HT1080 (cell line): ENCODE measurements around the gene NLRC5. TPM values are rescaled to one million over a fixed set of nuclear protein-coding genes. Genes with fewer than 3 reads are reported as not detected.
"Not testable (repeated sequence)": the region's sequence is repeated elsewhere in the genome, so short reads cannot be mapped to it uniquely, and the experiment has no call there.

Experiments
- DNase-seq: peaks from one replicate; pipeline ENCODE4 v3.0.0-alpha.2; 2015; ENCODE audit warnings: low read depth
- total RNA-seq: library from RNA; depleted of rRNA; stranded (reverse); fragments of >200 nt; shearing (Covaris generic); gene quantifications from 2 replicates; pipeline ENCODE4 v1.2.3, GENCODE V29; 2014

The NLRC5 gene
- total RNA-seq, 1 experiment from 2014 or later, result 14.3 TPM

DNA sequence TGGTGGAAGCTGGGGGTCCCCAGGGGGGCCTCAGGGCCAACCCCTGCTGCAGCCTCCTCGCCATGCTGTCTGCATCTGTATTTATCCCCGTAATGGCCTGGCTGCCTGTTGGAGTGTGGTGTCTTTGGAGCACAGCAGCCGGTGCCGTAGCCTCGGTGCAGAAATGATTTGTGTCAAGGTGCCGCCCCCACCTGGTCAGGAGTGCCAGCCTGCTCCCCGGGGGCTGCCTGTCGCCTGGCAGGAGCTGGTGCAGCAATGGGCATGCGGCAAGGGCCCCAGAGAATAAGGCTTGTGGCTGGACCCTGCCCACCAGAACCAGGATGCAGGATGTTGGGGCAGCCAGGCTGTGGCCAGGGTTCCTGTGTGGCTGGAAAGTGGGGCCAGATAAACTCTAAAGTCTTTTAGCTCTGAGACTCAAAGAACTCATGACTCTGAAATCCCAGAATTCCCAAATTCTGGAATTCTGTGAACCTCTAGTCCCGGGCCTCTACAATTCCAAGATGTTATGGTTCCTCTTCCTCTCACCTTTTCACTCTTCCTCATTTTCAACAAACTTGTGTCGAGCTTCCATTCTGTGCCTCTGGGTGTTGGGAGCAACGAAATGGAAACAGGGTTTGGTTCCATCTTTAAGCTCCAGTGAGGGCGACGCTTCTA, 109.0 kb downstream of the NLRC5 start:
- DNase-seq, result no peak

DNA sequence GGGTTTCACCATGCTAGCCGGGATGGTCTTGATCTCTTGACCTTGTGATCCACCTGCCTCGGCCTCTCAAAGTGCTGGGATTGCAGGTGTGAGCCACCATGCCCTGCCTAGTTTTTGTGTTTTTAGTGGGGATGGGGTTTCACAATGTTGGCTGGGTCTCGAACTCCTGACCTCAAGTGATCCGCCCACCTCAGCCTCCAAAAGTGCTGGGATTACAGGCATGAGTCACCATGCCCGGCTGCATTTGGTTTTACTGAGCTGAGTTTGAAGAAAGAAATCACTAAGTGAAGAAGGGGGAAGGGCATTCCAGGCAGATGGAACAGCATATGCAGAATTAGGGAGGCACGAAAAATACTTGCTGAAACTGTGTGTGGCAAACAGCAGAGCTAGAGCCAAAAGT, 110.6 kb downstream of the NLRC5 start:
- peak; percentile 69 for DNase-seq

DNA sequence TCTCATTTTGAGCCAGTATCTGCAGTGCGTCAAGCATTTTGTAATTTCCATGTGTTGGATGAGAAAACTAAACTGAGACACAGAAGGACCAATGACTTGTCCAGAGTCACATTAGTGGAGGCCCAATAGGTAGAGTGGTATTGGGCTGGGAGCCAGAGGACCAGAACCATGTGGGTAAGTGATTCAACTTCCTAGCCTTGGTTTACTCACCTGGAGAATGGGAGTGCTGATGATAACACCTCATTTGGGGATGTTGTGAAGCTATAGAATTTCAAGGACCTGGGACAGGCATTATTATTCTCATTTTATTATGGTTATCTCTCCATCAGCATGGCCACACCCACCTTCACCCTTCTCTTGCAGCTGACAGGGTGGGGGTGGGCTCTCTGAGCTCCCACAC, 111.1 kb downstream of the NLRC5 start:
- DNase-seq, result no peak

DNA sequence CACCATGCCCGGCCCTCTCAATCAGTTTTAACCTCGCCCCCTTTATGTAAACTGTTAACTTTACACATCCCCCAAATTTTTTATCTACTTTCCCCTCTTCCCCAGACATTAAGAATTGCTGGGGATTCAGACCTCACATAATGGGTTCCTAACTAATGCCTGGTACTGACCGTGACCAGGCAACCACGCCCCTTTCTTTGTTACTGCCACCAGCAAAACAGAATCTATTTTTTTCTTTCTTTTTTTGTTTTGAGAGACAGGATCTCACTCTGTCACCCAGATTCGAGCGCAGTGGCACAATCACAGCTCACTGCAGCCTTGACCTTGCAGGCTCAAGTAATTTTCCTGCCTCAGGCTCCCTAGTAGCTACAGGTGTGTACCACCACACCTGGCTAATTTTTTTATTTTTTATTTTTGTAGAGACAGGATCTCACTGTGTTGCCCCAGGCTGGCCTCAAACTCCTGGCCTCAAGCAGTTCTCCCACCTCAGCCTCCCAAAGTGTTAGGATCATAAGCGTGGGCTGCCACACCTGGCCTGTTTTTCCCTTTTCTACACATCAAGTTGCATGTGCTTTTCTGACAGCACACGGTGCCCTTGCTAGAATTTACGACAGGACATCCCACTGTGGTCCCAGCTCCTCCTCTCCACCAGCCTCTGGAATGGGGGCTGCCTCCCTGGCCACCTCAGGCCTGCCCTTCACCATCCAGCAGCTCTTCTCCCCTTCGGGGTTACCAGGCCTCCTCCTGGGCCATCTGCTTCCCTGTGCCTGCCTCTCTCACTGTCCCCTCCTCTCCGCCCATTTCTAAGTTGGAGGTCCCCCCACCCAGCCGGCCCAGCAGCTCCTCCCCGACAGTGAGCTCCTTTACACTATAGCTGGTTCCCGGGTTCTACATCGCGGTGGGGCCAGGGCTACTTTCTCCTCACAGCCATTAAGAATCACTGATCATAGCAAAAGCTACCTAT, 113.8 kb downstream of the NLRC5 start:
- no peak for DNase-seq

DNA sequence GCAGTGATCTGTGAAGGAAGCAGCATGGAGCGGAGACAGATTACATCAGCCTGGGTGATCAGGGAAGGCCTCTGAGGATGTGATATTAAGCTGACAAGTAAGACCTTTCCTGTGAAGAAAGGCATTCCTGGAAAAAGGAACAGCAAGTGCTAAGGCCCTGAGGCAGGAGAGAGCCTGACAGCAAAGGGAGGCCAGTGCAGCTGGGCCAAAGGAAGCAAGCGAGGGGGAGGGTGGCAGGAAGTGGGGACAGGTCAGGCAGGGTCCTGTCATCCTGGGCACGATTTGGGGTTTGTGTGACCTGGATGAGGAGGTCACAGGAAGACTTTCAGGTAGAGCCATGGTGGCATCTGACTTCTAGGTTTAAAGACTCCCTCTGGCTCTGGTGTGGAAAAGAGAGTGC, 115.3 kb downstream of the NLRC5 start:
- DNase-seq, result no peak

DNA sequence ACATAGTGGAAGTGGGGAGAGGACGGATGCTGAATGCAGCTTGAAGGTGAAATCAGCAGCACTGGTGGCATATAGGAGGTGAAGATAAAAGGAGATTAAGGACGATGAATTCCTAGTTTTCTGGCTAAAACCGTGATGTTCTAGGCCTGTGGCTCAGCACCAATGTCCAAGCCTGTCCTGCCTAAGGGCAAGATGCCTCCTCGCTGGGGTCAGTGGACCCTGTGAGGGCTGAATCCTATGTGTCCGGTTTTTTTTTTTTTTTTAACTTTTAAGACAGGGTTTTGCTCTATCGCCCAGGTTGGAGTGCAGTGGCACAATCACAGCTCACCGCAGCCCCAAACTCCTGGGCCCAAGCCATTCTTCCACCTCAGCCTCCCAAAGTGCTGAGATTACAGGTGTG, 115.8 kb downstream of the NLRC5 start:
- DNase-seq, result no peak

DNA sequence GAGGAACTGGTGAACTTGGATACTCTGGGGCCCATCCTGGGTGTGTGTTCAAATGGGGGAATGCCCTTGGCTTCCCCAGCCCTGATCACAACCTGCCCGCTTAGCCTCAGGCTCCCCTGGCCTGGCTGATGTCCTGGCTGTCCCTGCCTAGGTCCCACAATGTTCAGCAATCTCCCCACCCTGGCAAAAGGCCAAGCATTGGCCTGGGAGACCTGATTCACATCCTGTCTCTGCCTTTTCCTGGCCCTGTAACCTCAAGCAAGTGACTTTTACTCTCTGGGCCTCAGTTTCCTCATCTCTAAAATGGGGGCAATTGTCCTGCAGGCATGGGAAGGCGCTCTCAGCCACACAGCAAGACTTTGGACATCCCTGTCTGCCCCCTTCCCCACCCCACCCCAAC, 117.4 kb downstream of the NLRC5 start:
- peak; percentile 52 for DNase-seq

DNA sequence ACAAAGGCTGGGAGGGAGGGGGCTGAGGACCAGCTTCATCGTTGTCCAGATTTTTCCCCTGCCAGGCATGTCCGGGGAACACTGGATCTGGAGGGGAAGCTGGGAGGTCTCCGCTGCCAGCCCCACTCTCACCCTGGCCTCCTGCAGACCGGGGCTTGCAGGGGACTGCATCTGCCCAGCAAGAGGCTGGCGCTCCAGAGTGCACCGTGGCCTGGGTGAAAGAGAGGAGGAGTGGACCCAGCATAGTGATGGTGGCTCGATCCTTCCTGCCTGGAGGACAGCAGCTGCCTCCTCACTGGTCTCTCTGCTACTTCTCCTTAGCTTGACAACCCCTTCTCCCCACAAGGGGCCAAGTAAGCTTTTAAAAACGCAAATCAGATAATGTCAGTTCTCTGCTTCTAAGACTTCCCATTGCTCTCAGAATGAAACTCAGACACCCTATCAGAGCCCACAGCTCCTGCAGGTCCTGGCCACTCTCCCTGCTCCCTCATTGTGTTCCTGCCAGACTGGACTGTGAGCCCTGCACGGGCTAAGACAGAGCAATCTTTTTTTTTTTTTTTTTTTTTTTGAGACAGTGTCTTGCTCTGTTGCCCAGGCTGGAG, 118.1 kb downstream of the NLRC5 start:
- DNase-seq, result no peak

DNA sequence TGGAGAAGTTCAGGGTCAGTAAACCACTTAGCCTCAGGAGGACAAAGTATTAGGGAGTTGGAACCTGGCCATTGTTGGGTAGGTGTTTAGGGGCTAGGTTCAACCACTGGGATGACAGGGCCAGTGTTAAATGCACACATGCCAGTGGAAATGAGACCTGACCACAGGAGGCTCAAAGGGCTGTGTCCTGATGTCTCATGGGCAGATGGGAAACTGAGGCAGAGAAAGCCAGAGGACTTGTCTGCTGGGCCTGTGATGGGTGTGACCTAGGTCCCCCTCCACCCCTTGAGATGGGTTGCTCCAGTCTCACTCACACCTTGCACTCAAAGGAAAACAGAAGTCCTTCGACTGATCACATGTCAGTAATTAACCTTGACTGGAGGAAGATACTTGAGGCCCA, 119.1 kb downstream of the NLRC5 start:
- DNase-seq, result no peak

DNA sequence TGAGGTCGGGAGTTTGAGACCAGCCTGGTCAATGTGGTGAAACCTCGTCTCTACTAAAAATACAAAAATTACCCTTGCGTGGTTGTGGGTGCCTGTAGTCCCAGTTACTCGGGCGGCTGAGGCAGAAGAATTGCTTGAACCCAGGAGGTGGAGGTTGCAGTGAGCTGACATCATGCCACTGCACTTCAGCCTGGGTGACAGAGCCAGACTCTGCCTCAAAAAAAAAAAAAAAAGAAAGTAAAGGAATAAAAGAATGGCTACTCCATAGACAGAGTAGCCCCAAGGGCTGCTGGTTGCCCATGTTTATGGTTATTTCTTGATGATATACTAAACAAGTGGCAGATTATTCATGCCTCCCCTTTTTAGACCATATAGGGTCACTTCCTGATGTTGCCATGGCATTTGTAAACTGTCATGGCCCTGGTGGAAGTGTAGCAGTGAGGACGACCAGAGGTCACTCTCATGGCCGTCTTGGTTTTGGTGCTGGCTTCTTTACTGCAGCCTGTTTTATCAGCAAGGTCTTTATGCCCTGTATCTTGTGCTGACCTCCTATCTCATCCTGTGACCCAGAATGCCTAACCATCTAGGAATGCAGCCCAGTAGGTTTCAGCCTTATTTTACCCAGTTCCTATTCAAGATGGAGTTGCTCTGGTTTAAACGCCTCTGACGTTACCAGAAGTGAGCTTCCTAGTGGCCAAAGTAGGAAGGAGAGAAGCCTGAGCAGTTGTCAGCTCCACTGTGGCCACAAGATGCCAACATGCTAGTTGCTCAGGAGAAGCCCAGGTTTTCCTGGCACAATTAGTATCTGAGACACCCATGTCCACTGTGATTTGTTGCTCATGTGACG, 120.1 kb downstream of the NLRC5 start:
- not testable (repeated sequence) for DNase-seq

DNA sequence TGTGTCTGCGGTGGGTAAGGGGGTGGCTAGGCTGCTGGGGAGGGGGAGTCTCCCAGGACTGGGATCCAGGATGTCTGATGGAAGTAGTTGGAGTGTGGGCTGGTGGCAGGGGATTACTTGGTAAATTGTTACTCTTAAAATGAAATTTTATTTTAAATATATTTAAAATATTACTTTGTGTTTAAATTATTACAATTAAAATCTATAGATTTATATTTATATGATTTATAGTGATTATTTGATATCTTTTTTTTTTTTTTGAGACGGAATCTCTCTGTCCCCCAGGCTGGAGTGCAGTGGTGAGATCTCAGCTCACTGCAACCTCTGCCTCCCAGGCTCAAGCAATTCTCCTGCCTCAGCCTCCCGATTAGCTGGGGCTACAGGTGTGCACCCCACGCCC, 121.6 kb downstream of the NLRC5 start:
- DNase-seq, result no peak

DNA sequence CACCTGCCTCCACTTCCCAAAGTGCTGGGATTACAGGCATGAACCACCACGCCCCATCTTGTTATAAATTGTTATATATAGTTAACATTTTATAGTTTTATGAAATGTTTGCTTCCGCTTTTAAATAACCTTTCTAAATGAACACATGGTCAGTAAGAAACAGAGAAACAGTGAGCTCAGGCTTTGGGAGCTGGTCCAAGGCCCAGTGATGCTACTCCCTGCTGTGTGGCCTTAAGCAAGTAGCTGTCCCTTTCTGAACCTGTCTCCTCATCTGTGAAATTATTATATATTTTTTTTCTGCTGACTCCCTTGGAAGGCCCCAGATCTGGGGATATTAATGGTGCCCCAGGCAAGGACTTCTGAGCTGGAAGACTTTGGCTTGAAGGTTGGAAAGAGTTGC, 122.1 kb downstream of the NLRC5 start:
- no peak for DNase-seq

DNA sequence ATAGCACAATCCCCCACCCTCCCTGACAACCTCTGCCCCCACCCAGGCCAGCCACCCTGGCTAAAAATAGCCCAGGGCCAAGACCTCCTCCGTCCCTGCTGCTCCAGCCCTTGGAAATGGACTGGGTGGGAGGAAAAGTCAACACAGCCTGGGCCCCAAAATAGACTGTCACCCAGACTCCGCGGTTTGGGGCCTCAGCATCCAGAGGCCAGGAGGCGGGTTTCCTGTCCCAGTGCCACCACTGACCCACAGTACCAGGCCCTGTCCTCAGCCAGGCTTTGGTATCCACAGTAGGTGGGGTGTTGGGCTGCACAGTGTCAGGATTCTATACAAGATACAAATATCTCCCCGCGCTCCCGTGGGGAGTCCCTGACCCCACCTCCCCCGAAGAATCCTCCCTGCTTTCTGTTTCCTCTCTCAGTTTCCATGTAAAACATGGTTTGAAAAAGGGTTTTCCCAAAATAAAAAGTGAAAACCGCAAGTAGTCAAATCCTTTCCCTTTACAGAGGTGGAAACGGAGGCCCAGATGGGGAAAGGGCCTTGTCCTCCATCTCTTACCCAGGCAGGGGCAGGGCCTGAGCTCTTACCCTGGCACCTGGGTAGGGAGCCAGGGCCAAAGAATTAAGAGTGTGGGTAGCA, 123.2 kb downstream of the NLRC5 start:
- no peak for DNase-seq

DNA sequence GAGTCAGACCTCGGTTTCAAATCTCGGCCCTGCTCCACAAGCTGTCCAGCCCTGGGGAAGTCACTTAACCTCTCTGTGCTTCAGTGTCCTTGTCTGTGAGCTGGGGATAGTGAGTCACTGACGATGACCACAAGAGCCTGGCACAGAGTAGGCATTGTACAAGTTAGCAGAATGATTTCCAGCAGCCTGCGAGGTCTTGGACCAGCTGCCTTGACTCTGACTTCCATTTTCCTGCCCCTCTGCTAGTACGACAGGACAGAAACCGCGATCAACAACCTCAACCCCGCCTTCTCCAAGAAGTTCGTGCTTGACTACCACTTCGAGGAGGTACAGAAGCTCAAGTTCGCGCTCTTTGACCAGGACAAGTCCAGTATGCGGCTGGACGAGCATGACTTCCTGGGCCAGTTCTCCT, 123.7 kb downstream of the NLRC5 start:
- peak; percentile 61 for DNase-seq

DNA sequence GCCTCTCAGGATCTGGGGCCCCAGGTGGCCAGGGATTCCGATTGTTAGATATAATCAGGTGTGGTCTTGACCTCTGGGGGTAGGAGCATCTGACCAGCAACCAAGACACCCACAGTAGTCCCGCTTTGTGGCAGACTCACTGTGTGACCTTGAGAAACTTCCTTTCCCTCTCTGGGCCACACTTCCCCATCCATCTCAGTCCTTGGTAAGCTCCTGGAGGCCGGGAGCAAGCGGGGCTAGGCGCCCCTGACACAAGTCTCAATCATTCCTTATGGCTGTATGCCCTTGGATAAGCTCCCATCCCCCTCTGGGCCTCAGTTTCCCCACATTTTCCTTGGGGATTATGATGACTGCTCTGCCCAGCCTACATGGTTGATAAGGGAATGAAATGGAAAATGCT, 124.3 kb downstream of the NLRC5 start:
- DNase-seq, result no peak

DNA sequence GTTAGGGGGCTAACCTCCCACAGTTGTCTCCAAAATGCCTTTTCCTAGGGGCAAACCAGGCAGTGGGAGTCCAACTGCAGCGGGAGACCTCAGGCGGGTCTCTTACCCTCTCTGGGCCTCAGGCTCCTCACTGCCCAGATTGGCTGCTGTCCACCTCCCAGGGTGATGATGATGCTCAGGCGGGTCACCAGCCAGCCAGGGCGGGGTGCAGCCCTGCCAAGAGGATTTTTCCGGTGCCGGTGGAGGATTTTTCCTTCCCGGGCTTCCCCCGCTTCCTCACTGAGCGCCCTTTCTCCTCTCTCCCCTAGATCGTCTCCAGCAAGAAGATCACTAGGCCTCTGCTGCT, 125.8 kb downstream of the NLRC5 start:
- DNase-seq, result no peak

DNA sequence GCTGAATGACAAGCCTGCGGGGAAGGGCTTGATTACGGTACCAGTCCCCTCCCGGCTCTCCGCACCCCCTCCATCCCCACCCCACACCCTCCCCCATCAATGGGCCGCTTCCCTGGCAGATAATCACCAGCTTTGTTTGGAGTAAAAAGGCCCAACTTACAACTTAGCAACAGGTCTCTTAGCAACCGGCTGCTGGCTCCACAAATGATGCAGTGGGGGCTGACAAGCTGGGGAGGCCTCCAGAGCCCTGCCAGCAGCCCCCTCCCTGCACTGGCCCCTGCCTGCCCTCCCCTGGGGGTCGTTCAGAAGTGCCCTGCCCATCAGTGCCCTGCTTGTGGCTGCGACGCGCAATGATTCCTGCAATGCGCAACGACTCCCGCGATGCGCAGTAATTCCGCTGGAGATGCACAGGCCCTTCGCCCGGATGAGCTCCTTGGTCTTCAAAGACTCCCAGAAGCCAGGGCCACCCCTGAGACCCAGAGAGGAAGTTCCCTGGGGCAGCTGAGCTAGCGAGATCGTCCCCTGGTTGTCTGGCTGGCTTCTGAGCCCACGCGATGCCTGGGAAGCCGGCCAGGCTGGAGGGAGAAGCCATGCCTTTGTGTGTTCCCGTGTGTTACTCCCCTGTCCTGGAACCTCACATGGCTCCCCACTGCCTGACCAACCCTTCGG, 126.3 kb downstream of the NLRC5 start:
- DNase-seq, result no peak

DNA sequence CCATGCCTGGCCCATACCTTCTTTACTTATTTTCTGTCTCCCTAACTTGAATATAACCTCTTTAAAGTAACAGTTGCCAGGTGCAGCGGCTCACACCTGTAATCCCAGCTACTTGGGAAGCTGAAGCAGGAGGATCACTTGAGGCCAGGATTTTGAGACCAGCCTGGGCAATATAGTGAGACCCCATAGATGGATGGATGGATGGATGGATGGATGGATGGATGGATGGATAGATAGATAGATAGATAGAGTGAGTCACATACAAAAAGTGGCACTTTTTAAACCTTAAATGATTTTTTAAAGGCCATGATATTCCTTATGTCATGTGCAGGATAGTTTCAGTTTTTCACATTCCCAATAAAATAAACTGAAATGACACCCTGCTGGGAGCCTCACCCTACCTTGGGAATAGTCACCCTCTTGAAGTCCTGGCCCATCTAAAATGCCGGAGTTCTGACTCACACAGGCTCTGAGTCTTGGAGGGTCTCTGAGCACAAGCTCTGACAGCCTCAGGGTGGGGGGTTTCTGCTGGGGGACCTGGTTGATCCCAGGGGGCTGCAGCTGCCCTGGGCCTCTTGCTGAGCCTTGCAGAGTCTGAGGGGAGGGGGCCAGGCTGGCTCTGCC, 129.2 kb downstream of the NLRC5 start:
- DNase-seq, result no peak

DNA sequence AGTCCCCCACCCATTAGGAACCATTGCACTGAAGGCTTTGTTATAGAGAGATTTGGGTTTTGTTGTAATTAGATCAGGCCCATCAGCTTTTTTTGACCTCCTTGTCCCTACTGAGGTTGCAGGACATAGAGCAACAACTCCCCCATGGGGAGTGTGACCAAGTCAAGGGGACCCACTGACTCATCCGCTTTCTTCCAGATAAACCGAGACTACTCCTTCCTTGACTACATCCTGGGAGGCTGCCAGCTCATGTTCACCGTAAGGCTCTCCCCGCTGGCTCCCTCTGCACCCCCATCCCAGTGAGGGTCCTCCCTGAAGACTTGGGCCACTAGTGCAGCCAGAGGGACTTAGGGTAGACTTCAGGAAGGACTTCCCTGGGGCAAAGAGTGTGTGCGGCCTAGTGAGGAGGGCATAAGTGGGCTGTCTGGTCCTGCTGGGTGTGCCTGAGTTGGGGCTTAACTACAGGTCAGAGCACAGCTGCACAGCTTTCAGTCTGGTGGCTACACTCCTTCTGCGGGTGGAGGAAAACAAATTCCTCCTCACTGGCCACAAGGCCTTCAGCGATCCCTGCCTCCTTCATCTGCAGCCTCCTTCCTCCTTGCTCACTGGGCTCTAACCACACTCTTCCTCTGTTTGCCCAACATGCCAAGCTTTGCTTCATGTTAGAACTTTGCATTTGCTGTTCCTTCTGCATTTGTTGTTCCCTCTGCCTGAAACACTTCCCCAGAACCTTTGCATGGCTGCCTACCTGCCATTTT, 134.0 kb downstream of the NLRC5 start:
- no peak for DNase-seq
